ENCODE measurements around the gene KLLN.
A peak's percentile ranks its signal among the peaks of the same experiment; 100 is the strongest.
"Not testable (repeated sequence)": the region's sequence is repeated elsewhere in the genome, so short reads cannot be mapped to it uniquely, and the experiment has no call there.

The KLLN gene

GRCh38 chr10:87842776-87843497 lies 20.4 kb downstream of the KLLN start:
- no peak for DNase-seq (ENCODE audit: low read depth)

DNA sequence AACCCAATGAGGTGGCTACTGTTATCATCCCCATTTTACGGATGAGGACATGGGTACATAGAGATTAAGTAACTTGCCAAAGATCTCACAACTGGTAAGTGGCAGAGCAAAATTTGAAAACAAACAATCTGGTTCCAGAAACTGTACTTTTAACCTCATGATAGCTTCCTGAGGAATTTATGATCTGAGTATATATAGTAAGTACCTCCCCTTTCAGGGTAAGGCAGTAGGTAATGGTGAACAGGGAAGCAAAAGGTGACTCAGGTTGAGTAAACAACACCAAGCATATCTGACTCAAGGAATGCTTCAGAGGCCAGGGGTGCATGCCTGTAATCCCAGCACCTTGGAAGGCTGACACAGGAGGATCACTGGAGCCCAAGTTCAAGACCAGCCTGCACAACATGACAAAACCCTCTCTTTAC lies 21.1 kb downstream of the KLLN start:
- peak; percentile 81 for DNase-seq (ENCODE audit: low read depth)

DNA sequence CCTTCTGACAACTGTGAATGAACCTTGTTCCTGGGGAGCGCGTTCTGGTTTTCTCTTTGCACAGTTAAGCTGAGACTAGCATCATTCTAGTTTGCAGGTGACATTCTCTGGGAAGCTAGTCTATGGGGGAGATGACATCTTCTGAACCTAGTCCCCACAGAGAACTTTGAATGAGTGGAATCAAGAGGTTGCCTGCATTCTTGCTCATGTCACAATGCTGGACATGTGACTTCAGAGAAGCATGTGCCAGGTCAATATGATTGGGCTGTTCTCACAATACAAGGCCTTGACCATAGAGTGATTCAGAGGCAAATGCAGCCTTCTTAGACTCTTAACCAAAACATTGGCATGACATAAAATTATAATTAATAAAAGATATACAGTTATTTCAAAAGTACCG lies 22.1 kb downstream of the KLLN start:
- no peak for DNase-seq (ENCODE audit: low read depth)

DNA sequence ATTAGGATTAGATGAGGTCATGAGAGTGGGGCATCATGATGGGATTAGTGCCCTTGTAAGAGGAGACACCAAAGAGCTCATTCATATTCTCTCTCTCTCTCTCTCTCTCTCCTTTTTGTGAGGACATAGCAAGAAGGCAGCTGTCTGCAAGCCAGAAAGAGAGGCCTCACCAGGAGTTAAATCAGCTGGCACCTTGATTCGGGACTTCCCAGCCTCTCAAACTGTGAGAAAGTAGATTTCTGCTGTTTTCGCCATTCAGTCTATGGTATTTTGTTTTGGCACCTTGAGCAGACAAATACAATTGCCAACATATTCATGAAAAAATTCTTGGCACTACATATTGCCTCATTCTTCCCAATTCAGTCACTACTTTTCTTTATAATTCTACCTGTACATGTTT lies 24.7 kb downstream of the KLLN start:
- DNase-seq (ENCODE audit: low read depth) = no peak

GRCh38 chr10:87837445-87837844 lies 25.9 kb downstream of the KLLN start:
- DNase-seq (ENCODE audit: low read depth) = no peak

GRCh38 chr10:87836098-87836497 lies 27.2 kb downstream of the KLLN start:
- DNase-seq (ENCODE audit: low read depth) = no peak

- peak; percentile 42 for DNase-seq (ENCODE audit: low read depth)
Measured at GRCh38 chr10:87829986-87830729, 33.2 kb downstream of the KLLN start.

- DNase-seq (ENCODE audit: low read depth) = not testable (repeated sequence)
Measured at GRCh38 chr10:87829051-87829450, 34.3 kb downstream of the KLLN start.

DNA sequence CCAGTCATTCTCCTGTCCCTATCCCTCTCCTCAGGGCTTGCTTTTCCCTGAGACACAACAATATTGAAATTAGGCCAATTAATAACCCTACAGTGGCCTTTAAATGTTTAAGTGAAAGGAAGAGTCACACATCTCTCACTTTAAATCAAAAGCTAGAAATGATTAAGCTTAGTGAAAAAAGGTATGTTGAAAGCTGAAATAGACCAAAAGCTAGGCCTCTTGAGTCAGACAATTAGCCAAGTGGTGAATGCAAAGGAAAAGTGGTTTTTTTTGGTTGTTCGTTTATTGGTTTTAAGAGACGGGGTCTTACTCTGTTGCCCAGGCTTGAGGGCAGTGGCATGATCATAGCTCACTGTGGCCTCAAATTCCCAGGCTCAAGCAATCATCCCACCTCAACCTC lies 35.7 kb downstream of the KLLN start:
- no peak for DNase-seq (ENCODE audit: low read depth)

DNA sequence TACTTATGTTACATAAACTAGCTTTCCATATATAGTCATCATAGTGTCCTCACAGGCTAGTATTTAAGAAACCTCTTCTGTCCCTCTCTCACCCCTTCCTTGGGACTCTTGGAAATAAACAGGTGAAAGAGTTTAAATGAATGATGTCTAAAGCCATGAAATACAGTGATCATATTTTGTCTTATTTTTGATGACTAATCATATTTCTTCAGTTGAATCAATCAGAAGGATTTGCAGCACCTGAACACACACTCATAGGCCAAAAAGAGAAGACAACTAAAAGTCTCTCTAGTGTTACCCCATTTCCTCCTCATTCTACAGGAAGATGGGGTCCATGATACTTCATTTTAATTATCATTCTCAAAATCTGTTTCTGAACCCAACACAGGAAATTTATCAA lies 36.7 kb downstream of the KLLN start:
- DNase-seq (ENCODE audit: low read depth) = no peak

GRCh38 chr10:87819289-87819585 lies 44.1 kb downstream of the KLLN start:
- no peak for DNase-seq (ENCODE audit: low read depth)

DNA sequence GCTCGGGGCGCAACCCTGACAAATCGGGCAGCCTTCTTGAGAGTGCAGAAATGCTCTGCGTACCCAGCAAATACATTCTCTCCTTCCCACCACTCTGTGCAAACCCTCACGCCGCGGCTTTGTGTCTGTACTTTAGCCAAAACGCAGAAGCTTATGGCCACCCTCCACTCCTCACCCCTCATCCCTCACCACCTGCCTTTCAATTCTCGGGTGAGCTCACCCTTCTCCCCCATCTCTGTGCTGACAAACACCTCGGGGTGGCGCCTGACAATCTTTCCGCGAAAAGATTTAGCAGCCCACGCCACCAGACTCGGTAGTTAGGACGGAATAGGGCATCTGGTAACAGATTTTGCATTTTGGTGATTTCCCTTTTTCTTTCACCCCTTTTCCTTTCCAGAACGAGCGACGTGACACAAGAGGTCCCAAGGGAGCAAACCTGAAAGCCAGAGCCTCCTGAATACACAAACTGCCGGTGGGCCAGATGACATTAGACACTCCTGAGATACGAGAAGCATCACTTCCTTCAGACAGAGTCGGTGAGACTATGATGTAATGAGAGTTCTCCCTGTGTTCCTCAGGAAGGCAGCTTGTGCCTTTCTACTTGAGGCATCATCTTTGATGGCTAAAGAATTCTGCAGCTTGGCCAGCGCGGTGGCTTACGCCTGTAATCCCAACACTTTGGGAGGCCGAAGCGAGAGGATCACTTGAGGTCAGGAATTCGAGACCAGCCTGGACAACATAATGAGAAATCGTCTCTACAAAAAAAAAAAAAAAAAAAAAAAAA lies 44.6 kb downstream of the KLLN start:
- DNase-seq (ENCODE audit: low read depth) = peak; percentile 53

GRCh38 chr10:87817609-87818504 lies 45.5 kb downstream of the KLLN start, which contains the start of gene ATAD1:
Gene ATAD1, minus strand, starts transcription at chr10:87818226. Its CDS starts 3,627 bp downstream, at chr10:87814599.
- DNase-seq (ENCODE audit: low read depth) = peak; percentile 88

- peak; percentile 40 for DNase-seq (ENCODE audit: low read depth)
Measured at GRCh38 chr10:87816898-87817608, 46.3 kb downstream of the KLLN start.

DNA sequence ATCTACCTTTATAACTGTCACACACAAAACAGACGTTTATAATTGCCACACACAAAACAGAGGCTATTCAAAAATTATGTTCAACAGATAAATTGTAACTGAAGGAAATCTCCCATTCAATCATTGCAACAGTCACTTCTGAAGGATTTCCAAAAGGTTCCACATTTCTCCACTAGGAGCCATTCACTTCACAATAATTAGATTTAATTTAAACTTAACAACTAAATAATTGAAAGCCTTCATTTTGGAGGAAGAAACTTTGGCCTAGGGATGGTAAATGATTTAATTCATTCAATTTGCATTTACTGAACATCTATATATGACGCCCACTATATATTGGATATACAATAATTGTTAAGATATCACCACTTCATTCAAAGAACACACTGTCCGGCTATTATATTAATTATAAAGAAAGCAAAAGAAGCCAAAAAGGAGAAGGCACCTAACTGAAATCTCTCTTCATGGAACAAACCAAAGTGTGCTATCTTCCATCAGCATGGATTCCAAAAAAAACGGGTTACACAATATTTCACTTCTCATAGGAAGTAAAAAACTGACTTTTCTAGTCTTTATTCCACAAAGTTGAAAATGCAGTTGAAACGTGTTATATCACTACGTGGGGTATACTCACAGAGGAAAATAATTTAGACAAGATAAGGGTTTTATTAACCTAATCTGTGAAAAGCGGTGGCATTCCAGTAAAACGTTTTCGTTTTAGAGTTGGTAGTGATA lies 47.0 kb downstream of the KLLN start:
- DNase-seq (ENCODE audit: low read depth) = peak; percentile 12
